GM18907 (cell line): Measurements from ENCODE around the gene SF3A1.

Experiments used
- ATAC-seq: cut with Tn5 transposase; IDR thresholded peaks from one replicate; pipeline ENCODE4 v1.9.1; 2021; ENCODE audit warnings: mild to moderate bottlenecking, moderate library complexity; ENCODE audit not compliant: unreplicated experiment

The SF3A1 gene

DNA sequence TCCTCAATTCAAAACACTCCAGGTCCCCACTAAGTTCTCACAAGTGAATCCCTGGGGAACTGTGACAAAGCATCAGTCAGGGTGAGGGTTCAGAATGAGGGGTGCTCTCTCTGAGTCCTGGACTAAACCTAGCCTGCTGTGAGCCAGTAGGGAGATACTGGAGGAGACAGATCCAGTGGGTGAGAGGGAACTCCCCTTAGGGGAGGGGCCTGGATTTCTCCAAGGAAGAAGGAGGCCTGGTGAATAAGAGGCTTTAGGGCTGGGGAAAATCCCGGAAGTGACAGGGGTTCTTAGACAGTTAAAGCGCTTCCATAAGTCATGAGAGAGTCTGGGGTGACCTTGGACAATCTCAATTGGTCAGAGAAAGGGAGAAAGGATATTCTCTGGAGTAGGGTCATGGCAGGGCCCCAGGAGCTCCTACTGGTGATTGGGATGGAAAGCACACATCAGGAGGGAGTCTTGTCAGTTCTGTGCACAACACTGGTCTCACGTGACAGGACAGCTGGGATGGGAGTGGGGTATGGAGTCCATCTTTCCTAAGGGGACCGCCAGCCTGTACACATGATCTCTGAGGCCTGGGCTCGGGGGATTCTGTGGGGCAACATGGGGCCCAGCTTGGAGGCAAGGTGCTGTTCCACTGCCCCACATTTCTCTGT is 31.5 kb downstream of the SF3A1 start:
- ATAC-seq = no peak

DNA sequence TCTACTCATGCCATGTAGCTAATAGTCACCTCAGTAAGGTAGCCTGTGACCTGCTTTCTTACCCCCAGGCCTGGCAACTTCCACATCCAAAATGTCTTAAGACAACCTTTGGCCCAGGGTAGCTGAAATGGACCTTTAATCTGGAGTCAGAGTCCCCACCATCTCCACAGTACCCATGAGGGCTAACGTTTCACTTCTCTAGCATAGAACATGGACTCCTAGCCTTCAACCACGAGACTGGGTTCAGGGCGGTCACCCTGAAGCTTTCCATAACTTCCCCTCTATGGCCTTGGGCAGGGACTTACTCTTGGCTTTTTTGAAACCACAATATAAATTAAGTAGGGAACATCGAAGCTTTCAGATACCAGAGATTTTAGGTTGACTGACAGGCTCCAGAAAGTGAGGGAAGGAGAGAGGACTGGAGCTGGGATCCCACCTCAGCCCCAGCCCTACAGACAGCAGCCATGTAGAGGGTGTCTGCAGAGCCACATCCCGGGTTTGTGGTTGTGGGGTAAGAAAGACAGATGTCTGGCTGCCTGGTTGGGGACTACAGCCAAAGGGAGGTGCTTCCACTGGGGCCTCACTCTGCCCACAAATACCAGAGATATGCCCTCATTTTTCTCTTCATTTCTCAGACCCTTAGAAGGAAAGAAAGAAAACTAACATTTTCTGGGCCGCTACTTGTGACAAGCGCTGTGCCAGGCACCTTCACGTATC is 32.5 kb downstream of the SF3A1 start:
- no peak for ATAC-seq

DNA sequence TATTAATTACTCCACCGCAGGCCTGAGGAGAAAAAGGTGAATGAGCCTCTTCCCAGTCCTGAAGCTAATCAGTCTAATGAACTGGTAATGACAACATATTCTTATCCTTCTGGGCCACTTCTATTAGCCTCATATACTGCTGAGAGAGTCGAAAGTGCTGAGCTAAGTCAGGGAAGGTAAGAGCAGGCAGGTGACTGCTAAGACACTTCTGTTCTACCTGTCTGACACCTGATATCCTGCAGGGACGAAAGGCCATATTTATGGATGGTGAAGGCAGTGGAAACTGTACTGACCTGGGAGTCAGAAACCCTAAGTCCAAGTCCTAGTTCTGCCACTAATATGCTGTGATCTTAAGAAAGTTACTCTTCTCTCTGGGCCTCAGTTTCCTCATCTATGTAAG is 33.4 kb downstream of the SF3A1 start:
- ATAC-seq = no peak

DNA sequence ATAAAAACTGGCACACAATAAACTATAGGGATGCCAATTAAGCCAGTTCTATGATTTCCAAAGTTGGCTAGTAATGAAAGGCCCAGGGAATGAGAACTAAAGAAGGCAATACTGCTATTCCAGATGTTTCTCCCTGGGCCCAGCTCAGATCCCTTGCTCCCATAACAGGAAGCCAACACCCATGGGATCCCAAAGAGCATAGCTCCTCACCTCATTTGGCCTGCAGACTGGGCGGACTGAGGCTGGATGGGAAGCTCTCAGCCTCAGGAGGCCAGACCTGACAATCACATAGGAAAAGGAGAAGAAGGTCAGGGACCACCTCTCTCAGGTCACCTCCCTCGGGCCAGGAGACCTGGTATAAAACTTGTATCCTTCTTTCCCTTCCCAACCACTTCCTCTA is 35.2 kb downstream of the SF3A1 start:
- no peak for ATAC-seq

DNA sequence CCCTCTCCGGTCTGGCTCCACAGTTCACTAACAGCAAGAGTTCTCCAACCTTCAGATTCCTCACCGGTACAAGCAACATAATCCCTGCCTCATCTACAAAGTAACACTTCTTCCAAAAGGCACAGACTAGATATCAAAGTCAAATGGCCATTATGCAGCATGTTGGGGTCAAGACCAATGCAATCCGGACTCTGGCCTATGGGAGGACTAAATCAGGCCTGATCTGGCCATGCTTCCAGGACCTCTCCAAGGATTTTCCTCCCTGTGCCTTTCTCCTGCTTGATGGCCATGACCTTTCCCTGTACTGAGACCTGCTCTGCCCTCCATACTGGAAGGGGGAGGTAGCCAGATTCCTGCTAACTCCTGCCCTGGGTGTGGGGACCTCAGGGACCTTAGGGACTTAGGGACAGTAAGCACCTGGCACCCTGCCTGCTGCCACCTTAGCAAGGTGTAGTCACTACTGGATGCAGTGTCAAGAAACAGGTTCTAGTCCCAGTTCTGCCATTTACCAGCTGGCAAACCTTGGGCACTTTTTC is 36.6 kb downstream of the SF3A1 start:
- ATAC-seq = no peak

DNA sequence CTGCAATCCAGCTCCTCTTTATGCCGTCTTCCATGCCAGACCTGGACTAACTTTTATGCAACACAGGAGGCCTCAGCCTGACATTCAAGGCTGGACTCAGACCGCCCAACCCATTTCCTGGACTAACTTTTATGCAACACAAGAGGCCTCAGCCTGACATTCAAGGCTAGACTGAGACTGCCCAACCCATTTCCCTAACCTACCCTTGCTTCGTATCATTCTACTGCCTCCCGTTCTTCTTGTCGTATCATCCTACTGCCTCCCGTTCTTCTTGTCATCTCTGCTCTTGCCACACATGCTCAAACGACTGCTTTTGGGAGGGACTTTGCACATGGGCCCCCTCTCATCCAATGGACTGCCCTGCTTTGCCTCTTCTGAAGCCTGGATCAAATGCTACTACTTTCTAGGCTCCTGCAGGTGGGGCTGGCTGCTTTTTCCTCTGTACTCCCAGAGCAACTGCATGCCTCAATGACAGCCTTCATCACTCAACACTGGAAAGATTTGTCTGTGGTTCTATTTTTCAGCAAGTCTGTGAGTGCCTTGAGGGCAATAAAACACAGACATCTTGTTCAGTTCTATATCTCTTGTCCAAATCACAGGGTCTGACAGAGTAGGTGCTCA is 37.8 kb downstream of the SF3A1 start:
- ATAC-seq = no peak

DNA sequence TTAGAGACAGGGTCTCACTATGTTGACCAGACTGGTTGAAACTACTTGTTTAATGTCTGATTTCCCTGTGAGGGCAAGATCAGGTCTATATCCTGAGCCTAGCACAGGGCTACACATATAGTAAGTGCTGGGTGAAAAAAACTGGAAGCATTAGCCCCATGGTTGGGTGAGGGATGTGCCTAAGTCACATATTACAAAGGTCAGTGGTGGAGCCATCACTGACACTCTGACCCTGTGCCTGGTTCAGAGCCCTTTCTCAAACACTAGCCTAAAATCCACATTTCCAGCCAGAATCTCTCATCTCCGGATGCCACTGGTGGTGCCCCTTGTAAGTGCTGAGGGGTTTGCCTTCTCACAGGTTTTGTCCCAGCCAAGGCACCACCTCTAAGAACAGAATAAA is 38.9 kb downstream of the SF3A1 start:
- ATAC-seq = no peak

DNA sequence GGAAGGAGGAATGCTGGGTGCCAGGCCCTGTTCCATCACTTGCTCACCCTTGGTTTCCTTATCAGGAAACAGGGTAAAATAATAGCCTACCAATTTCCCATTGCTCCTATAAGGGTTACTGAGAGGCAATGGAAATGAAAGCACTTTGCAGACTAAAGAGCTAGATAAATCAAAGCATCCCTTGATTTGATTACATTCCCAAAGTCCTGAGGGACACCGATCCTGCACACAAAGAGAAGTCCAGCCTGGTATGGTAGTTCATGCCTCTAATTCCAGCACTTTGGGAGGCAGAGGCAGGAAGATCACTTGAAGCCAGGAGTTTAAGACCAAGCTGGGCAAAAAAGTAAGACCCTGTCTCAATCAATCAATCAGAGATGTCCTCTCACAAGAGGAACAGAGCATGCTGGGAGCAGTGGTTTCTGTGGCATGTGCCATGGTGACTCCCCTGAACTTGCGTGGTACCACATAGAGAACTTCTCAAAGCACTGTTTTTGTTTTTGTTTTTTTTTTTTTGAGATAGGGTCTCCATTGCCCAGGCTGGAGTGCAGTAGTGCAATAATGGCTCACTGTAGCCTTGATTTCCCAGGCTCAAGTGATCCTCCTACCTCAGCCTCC is 40.6 kb downstream of the SF3A1 start:
- ATAC-seq = no peak

DNA sequence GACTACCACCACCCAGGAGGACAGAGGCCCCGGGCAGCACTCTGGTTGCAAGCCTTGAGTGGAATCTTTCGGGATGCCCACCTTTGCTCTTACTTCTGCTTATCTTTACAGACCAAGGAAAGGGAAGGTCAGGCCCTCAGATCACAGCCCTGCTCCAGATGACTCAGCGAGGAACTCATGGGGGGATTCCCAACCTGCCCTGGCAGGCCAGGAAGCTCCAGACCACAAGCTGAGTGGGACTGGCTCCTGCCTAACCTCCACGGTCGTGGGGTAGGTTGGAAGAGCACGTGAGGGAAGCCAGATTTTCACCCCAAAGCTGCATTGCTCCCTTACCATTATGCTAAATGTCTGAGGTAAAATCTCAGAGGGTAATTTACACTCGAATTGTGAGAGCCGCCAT is 41.8 kb downstream of the SF3A1 start:
- peak; percentile 44 for ATAC-seq

DNA sequence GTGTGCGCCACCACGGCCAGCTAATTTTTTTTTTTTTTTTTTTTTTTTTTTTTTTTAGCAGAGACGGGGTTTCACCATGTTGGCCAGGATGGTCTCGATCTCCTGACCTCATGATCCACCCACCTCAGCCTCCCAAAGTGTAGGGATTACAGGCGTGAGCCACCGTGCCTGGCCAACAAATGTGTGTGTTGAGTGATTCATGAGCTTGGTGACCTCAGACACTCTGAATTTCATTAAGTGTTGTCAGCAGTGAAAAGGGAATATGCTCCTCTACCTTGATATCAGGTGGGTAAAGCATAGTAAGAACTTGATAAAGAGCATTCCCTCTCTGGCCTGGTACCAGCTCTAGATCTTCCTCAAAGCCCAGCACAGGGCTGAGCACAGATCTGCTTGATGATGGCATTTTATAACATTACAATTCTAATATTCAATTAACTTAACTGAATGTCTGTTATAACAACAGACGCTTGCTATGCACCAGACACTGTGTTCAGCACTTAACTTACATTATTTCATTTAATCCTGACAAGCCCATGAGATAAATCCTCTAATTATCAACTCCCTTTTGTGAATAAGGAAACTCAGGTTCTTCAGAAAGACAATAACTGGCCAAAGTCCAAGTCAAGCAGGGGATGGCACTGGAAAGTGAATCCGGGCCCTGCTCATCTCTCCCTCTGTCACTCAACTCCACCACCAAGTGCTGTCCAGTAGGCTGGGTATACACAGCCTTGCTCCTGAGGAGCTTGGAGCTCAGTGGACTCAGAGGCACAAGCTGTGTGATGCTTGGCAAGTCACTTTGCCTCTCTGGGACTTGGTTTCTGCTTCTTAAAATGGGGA is 42.9 kb downstream of the SF3A1 start:
- ATAC-seq = no peak

DNA sequence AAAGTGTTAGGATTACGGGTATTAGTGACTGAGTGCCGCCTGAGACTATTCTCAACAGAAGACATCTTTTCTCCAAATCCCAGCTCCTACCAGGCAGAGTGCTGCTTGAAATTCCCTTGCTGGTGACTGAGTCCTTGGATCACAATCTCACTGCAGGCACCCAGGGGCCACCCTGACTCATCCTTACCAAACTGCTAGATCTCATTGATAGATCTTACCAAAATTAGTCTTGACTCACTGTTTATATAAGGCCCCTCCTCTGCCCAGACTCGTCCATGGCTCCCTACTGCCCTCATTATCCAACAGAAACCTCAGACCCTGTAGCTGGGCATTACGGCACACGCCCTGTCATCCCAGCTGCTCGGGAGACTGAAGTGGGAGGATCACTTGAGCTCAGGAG is 44.6 kb downstream of the SF3A1 start:
- no peak for ATAC-seq

DNA sequence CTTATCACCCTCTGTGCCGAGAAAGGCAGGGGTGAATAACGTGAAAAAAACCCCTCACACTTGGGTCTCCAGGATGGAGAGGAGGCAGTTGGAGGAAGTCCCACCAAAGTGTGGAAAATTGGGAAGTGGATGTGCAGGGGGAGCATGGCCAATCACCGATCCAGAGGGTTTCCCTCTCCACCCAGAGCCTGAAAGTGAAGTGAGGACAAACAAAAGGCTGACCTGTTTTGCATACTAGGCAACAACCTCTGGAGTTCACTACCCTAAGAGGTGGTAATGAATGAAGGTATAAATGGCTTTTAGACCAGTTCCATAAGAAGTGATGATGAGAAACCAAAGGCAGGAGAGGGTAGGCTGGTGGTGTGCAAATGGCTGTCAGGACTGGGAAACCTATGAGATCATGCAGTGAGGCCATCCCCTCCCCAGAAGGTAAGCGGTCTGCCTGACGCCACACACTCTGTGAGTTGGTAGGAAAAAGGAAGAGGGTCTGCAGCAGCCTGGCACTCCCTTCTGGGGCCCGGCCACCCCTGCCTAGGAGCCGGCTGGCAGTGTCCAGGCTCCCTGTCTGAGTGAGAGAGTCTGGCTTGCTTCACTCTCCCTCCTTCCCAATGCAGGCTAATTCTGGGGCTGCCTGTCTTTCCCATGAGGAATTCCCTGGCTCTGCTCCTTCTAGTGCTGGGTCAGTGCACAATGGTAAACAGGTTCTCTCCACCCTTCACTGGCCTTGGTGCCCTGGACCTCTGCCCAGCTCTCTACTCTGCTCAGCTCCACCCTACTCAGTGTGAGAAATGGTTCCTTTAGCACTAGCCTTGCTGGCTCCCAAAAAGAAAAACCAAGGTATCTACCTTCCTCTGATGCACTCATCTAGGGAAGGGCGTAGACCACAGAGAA is 45.6 kb downstream of the SF3A1 start:
- ATAC-seq = no peak

DNA sequence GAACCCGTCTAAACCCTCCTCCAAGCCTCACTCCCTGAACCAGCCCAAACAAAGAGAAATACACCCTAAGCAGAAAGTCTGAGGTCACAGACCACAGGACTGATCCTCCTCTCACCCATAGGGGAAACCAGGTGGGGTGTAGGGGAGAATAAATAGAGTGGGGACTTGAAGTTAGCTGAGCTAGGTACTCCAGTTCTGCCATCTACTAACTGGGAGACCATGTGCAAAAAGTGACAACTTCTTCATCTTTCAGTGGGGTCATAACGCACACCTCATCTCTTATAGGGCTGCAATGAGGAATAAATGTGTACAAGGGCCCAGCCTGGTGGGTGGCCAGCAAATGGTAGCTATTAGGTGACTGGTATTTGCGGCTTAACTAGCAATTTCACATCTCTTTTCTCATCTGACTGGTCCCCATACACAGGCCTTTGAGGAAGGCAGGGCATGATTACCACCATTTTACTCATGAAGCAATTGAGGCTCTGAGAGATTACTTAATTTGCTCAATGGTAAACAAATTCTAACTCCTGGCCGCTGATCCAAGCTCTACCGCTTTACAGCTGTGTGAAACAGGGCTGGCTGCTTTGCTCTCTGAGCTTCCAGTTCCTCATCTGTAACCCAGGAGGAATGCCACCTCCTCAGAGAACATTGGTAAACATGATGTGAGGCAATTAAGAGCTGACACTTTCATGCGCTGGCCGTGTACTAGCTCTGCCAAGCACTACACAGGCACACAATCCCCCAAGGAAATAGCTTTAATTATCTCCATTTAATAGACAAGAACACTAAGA is 46.5 kb downstream of the SF3A1 start:
- peak; percentile 33 for ATAC-seq

DNA sequence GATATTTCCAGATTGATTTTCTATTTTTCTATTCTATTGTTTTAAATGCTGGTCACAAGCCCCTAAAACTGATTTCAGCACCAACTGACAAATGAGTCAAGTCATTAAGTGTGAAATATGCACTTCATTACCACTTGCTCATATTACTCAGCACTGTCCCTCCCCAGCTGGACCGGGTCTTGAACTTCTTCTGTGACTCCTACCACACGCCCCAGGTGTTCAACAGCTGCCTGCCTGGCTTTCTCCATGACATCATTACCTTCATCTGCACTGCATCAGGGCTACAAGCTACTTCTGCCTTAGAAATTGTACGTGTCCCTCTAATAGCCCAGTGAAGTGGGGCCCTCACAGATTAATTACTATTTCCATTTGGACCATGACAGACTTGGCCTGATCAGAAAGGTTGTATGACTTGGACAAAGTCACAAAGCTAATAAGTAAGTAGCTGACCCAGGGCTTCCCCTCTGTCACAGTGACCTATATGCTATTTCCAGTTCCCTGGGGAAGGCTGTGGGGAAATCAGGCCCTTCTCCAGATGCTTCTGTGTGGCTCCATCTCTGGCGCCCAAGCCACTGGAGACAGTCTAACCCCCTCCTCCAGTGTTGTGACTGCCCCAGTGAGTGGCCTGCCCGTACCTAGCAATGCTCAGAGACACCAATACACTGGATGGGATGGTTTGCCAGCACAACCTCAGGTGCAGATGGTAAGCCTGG is 48.0 kb downstream of the SF3A1 start:
- peak; percentile 31 for ATAC-seq

DNA sequence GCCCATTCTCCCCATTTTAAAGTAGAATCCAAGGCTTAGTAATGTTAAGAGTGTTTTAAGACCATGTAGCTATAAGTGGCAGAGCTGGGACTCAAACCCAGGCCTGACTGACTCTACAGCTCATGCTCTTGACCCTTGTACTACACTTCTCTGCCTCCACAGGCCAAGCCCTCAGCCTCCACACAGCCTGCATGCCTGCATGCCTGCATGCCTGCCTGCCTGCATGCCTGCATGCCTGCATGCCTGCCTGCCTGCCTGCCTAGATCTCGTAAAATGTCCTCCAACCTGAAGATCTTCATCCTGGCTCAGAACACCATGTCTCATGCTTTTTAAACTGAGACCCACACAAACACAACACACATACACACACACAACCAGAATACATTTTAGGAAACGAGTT is 48.6 kb downstream of the SF3A1 start:
- ATAC-seq = no peak

DNA sequence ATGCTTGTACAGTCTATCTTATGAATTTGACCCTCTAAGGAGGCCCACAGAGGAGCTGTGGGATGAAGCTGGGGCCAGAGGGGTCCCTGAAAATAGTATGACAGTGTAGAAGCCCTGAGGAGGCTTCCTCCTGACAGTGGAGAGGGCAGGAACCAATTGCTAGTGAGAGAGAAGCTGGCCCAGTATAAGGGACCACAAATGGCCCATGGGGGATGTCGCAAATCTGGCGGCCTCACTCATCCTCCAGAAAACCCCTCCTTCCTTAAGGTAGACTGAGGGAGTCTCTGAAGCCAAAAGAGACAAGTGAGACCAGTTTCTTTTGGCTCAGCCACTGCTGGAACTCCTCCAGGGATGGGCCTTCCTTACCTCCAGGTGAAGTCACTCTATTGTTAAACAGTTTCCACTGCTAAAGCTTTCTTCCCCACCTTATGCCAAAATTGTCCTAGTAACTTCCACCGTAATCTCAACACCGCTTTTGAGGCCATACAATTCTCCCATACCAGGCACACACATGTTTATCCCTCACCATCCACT is 49.6 kb downstream of the SF3A1 start:
- ATAC-seq = no peak

DNA sequence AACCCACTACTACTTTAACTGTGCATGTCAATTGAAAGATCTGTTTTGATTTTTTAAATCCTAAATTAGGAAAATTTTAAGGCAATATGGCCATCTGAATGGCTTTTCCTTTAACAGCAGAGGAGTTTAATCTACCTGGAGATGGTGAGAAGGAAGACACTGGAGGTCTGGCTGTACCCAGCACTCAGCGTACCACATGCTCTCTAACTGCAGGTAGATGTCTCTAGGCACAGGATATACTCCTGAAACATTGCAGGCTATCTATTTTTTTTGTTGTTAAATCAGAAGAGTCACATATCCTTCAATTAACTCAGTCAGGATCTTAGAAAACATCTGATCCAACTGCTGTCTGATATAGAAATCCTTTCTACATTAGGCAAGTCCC is 50.1 kb downstream of the SF3A1 start:
- no peak for ATAC-seq
